ENCODE data around the gene CHAC1. TPM values are rescaled to one million over a fixed set of nuclear protein-coding genes. Genes with fewer than 3 reads are reported as not detected.

Gene CHAC1
- total and polyA plus RNA-seq, 3 donors from 2014 or later, result 1.8 to 5.9 (median 2.5) TPM

- no peaks in the 10 kb centered on the region for H3K36me3 ChIP-seq (ENCODE audit: low read depth, missing control alignments)
- H3K4me3 ChIP-seq, result no peak overlapping the region
- TF ChIP-seq POLR2A (IDR thresholded peaks at IDR 0.05) (no peak), CTCF (IDR thresholded peaks at IDR 0.05) (no peak)
- no peak for DNase-seq
- no peaks in the 10 kb centered on the region for H3K9me3 ChIP-seq
- peaks cover 45% of the 10 kb centered on the region for H3K4me1 ChIP-seq
- no peak overlapping the region for H3K27ac ChIP-seq
- intact Hi-C loops (cut with DNase I; ENCODE audit: low total_unique reads), result no loop called here
- WGBS, 2 donors, result 18 to 39% methylated on average over 15 to 33 of the region's 33 CpGs
- H3K27me3 ChIP-seq, result no peaks in the 10 kb centered on the region
Measured at GRCh38 chr15:40926659-40927494, 26.4 kb upstream of the CHAC1 start.

- H3K4me3 ChIP-seq, result no peak overlapping the region
- DNase-seq, result no peak
- TF ChIP-seq POLR2A (IDR thresholded peaks at IDR 0.05), result no peak
- no peak for TF ChIP-seq CTCF (IDR thresholded peaks at IDR 0.05)
- H3K4me1 ChIP-seq, result peaks cover 45% of the 10 kb centered on the region
- H3K27ac ChIP-seq, result no peak overlapping the region
- no peaks in the 10 kb centered on the region for H3K27me3 ChIP-seq
- no peaks in the 10 kb centered on the region for H3K36me3 ChIP-seq (ENCODE audit: low read depth, missing control alignments)
- WGBS, 2 donors, result 7 to 13% methylated on average over 4 to 24 of the region's 24 CpGs
- intact Hi-C loops (cut with DNase I; ENCODE audit: low total_unique reads), result no loop called here
- no peaks in the 10 kb centered on the region for H3K9me3 ChIP-seq
Measured at GRCh38 chr15:40927495-40927872, 25.8 kb upstream of the CHAC1 start.

GRCh38 chr15:40927873-40928806 lies 25.1 kb upstream of the CHAC1 start:
- DNase-seq, result no peak
- Histone ChIP-seq H3K4me3 (peak overlapping the region in 1 of 2 donors; percentile 53), H3K27me3 (no peaks in the 10 kb centered on the region), H3K36me3 (ENCODE audit: low read depth, missing control alignments) (no peaks in the 10 kb centered on the region), H3K9me3 (no peaks in the 10 kb centered on the region), H3K4me1 (peaks cover 45% of the 10 kb centered on the region), H3K27ac (no peak overlapping the region)
- WGBS, 2 donors, result 0 to 1% methylated on average over 6 to 56 of the region's 68 CpGs
- TF ChIP-seq POLR2A (IDR thresholded peaks at IDR 0.05), result no peak
- no peak for TF ChIP-seq CTCF (IDR thresholded peaks at IDR 0.05)
- intact Hi-C loops (cut with DNase I; ENCODE audit: low total_unique reads), result no loop called here

- H3K4me1 ChIP-seq, result peaks cover 45% of the 10 kb centered on the region
- no peak for DNase-seq
- no peaks in the 10 kb centered on the region for H3K27me3 ChIP-seq
- TF ChIP-seq POLR2A (IDR thresholded peaks at IDR 0.05) (no peak), CTCF (IDR thresholded peaks at IDR 0.05) (no peak)
- no peaks in the 10 kb centered on the region for H3K36me3 ChIP-seq (ENCODE audit: low read depth, missing control alignments)
- H3K27ac ChIP-seq, result no peak within 1 kb of the TSS
- intact Hi-C loops (cut with DNase I; ENCODE audit: low total_unique reads), result no loop called here
- H3K9me3 ChIP-seq, result no peaks in the 10 kb centered on the region
- WGBS, 2 donors, result 1% methylated on average over 44 to 71 of the region's 71 CpGs
- peak within 1 kb of the TSS; percentile 2 to 53 for H3K4me3 ChIP-seq
Measured at GRCh38 chr15:40928821-40929659, 24.2 kb upstream of the CHAC1 start, which contains the start of gene DLL4. DLL4 (plus strand) TSS chr15:40929340; CDS start chr15:40929669, 329 bp downstream.

Measured in testis (tissue), 3 donors.